GM12875 (cell line): Measurements from ENCODE around the gene ASCC1.
"Not testable (repeated sequence)": the region's sequence is repeated elsewhere in the genome, so short reads cannot be mapped to it uniquely, and the experiment has no call there.

Experiments used
- H3K4me3 ChIP-seq: one replicate; pipeline ENCODE4 v1.5.1; 2011; ENCODE audit warnings: low read depth, low read length, control low read depth
- CTCF ChIP-seq: IDR thresholded peaks from 2 replicates; pipeline ENCODE4 v1.5.1; 2011; ENCODE audit warnings: low read depth, mild to moderate bottlenecking, control low read depth, inconsistent platforms, low read length, moderate library complexity, borderline replicate concordance; ENCODE audit not compliant: insufficient read depth

The ASCC1 gene

GRCh38 chr10:72227826-72228225 lies 11.8 kb upstream of the ASCC1 start:
- no peak overlapping the region for H3K4me3 ChIP-seq
- TF ChIP-seq CTCF, result no peak

- TF ChIP-seq CTCF, result no peak
Measured at GRCh38 chr10:72226418-72227027, 10.4 kb upstream of the ASCC1 start.

DNA sequence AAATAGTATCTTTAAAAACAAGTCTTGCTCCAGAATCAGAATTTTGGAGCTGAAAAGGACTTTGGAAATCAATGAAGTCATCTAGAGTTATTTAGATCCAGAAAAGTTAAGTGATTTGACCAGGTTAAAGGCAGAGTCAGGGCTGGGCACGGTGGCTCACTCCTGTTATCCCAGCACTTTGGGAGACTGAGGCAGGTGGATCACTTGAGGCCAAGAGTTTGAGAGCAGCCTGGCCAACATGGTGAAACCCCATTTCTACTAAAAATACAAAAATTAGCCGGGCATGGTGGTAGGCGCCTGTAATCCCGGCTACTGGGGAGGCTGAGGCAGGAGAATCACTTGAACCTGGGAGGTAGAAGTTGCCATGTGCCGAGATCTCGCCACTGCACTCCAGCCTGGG lies 8.1 kb upstream of the ASCC1 start:
- H3K4me3 ChIP-seq, result not testable (repeated sequence)

More at GRCh38 chr10:72226418-72227027, 10.4 kb upstream of the ASCC1 start:
- H3K4me3 ChIP-seq, result no peak overlapping the region

DNA sequence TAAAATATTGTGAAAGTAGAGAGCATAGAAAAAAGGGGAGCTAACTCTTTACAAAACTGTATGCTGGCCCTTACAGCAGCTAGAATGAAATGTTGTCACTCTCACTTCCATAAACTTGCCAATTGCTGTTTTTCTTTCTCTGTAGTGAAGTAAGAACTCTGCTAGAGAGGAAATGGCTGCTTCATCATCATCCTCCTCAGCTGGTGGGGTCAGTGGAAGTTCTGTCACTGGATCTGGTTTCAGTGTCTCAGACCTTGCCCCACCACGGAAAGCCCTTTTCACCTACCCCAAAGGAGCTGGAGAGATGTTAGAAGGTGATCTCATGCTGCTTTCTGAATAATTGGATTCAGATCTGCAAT lies 7.6 kb upstream of the ASCC1 start:
- no peak overlapping the region for H3K4me3 ChIP-seq
- TF ChIP-seq CTCF, result no peak

DNA sequence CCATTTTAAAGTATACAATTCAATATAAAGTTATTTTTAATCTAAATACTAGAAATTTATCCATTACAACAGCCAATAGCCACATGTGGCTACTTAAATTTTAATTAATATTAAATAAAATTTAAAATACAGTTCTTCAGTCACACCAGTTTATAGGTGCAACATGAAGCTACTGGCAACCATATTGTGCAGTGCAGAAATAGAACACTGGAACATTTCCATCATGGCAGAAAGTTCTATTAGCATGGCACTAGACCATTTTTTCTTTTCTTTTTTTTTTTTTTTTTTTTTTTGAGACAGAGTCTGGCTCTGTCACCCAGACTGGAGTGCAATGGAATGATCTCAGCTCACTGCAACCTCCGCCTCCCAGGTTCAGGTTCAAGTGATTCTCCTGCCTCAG lies 5.2 kb upstream of the ASCC1 start:
- no peak for TF ChIP-seq CTCF

GRCh38 chr10:72220637-72221036 lies 4.6 kb upstream of the ASCC1 start:
- TF ChIP-seq CTCF, result no peak
- no peak overlapping the region for H3K4me3 ChIP-seq

More for the DNA sequence above, 5.2 kb upstream of the ASCC1 start:
- H3K4me3 ChIP-seq, result no peak overlapping the region

GRCh38 chr10:72219235-72219814 lies 3.2 kb upstream of the ASCC1 start:
- no peak for TF ChIP-seq CTCF
- H3K4me3 ChIP-seq, result no peak overlapping the region
